Loucy (cell line): ENCODE results near the gene PADI1.
A peak's percentile ranks its signal among the peaks of the same experiment; 100 is the strongest.

Source experiments
- H2AFZ ChIP-seq: fragments of 200-600 bp; sonication (generic); 2 replicates; pipeline ENCODE4 v1.6.0; 2016; ENCODE audit warnings: antibody characterized with exemption, mild to moderate bottlenecking, low read length, moderate library complexity
- H3F3A ChIP-seq: fragments of 200-600 bp; 2 replicates; pipeline ENCODE4 v1.6.0; 2016; ENCODE audit warnings: antibody characterized with exemption, low read depth, mild to moderate bottlenecking
- H3K27me3 ChIP-seq: fragments of 200-600 bp; sonication (generic); 2 replicates; pipeline ENCODE4 v1.6.1; 2014; ENCODE audit warnings: low read length, mild to moderate bottlenecking; ENCODE audit not compliant: insufficient read depth, poor library complexity, severe bottlenecking
- H3K36me3 ChIP-seq: fragments of 200-600 bp; sonication (generic); 2 replicates; pipeline ENCODE4 v1.6.1; 2016; ENCODE audit warnings: low read length; ENCODE audit not compliant: insufficient read depth
- H3K4me1 ChIP-seq: fragments of 200-600 bp; sonication (generic); 2 replicates; pipeline ENCODE4 v1.5.1; 2014; ENCODE audit warnings: low read length, mild to moderate bottlenecking; ENCODE audit not compliant: insufficient read depth, poor library complexity, severe bottlenecking
- H3K4me2 ChIP-seq: fragments of 200-600 bp; sonication (generic); 2 replicates; pipeline ENCODE4 v1.6.0; 2014; ENCODE audit warnings: antibody characterized with exemption, low read length, low read depth, mild to moderate bottlenecking; ENCODE audit not compliant: poor library complexity, severe bottlenecking
- H3K4me3 ChIP-seq: fragments of 200-600 bp; sonication (generic); 2 replicates; pipeline ENCODE4 v1.5.1; 2014; ENCODE audit warnings: low read length, mild to moderate bottlenecking, mixed read lengths; ENCODE audit not compliant: poor library complexity, severe bottlenecking
- H3K79me2 ChIP-seq: fragments of 200-600 bp; sonication (generic); 2 replicates; pipeline ENCODE4 v1.6.1; 2014; ENCODE audit warnings: low read length; ENCODE audit not compliant: insufficient read depth
- H3K9ac ChIP-seq: fragments of 200-600 bp; sonication (generic); 2 replicates; pipeline ENCODE4 v1.6.0; 2014; ENCODE audit warnings: mild to moderate bottlenecking, low read depth, low read length, moderate library complexity; ENCODE audit not compliant: poor library complexity, severe bottlenecking
- H3K9me2 ChIP-seq: fragments of 200-600 bp; sonication (generic); replicated peaks from 2 replicates; pipeline ENCODE4 v1.6.1; 2016; ENCODE audit warnings: low read depth, low read length, mixed read lengths
- H3K9me3 ChIP-seq: fragments of 200-600 bp; sonication (generic); 2 replicates; pipeline ENCODE4 v1.6.1; 2014; ENCODE audit warnings: mild to moderate bottlenecking, antibody characterized with exemption, low read length, low read depth; ENCODE audit not compliant: insufficient read depth
- H4K20me1 ChIP-seq: fragments of 200-600 bp; sonication (generic); 2 replicates; pipeline ENCODE4 v1.6.0; 2014; ENCODE audit warnings: antibody characterized with exemption, low read length, mild to moderate bottlenecking; ENCODE audit not compliant: insufficient read depth, poor library complexity, severe bottlenecking
- EZH2phosphoT487 ChIP-seq: fragments of 200-600 bp; IDR thresholded peaks from 2 replicates; pipeline ENCODE4 v1.6.1; 2018; ENCODE audit warnings: antibody characterized with exemption, mild to moderate bottlenecking, moderate library complexity, borderline replicate concordance
- TF ChIP-seq, protein P1 (sequence below): fragments of 200-600 bp; sonication (generic); conservative IDR thresholded peaks from 2 replicates; pipeline ENCODE4 v1.5.1; 2014; ENCODE audit warnings: mild to moderate bottlenecking, antibody characterized with exemption, low read length

PADI1 gene

DNA sequence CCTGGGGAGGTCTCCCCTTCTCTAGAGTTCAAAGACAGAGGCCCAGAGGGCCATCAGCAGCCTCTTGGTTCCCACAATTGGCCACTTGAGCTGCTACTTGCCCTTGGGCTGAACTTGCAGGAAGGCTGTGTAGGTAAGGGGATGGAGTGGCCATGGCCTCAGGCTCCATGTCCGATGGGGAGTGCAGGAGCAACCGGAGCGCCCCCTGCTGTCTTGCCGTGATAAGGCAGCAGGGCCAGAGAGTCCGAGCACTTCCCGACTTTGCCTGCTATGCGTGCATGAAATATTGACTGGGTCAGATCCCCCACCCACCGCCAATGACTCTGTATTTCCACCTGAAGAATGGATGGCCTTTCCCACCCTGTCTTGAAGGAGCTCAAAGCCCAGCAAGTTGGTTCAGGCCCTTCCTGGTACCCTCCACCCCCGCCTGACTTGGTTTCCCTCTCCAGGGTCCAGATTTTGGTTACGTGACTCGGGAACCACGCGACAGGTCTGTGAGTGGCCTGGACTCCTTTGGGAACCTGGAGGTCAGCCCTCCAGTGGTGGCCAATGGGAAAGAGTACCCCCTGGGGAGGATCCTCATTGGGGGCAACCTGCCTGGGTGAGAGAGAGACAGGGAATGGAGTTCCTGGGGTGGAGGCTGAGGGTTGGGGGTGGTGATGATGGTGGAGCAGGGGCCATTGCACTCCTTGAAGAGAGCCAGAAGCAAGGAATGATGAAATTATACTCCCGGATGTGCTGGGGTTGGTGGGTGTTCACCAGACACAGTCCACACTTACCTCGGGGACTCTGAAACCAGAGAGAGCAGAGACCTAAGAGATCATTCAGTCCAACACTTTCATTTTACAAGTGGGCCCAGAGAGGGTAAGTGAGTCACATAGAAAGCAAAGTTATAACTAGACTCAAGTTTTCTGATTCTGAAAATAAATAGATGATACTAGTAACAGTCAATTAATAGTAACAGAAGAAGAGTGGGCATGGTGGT, 69.5 kb downstream of the PADI1 start:
- Histone ChIP-seq H3K36me3 (no peaks in the 10 kb centered on the region), H4K20me1 (no peaks in the 10 kb centered on the region), H3K9me3 (no peaks in the 10 kb centered on the region), H3F3A (no peaks in the 10 kb centered on the region), H3K27me3 (no peaks in the 10 kb centered on the region), H2AFZ (peak overlapping the region; percentile 28; the same call in 1 of the 2 replicates), H3K4me1 (no peaks in the 10 kb centered on the region), H3K9ac (no peak overlapping the region), H3K4me2 (no peak overlapping the region), H3K9me2 (no peaks in the 10 kb centered on the region), H3K4me3 (no peak overlapping the region), H3K79me2 (no peaks in the 10 kb centered on the region)
- TF ChIP-seq, protein P1, sequence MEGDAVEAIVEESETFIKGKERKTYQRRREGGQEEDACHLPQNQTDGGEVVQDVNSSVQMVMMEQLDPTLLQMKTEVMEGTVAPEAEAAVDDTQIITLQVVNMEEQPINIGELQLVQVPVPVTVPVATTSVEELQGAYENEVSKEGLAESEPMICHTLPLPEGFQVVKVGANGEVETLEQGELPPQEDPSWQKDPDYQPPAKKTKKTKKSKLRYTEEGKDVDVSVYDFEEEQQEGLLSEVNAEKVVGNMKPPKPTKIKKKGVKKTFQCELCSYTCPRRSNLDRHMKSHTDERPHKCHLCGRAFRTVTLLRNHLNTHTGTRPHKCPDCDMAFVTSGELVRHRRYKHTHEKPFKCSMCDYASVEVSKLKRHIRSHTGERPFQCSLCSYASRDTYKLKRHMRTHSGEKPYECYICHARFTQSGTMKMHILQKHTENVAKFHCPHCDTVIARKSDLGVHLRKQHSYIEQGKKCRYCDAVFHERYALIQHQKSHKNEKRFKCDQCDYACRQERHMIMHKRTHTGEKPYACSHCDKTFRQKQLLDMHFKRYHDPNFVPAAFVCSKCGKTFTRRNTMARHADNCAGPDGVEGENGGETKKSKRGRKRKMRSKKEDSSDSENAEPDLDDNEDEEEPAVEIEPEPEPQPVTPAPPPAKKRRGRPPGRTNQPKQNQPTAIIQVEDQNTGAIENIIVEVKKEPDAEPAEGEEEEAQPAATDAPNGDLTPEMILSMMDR = peak; percentile 86
- TF ChIP-seq EZH2phosphoT487 = no peak

DNA sequence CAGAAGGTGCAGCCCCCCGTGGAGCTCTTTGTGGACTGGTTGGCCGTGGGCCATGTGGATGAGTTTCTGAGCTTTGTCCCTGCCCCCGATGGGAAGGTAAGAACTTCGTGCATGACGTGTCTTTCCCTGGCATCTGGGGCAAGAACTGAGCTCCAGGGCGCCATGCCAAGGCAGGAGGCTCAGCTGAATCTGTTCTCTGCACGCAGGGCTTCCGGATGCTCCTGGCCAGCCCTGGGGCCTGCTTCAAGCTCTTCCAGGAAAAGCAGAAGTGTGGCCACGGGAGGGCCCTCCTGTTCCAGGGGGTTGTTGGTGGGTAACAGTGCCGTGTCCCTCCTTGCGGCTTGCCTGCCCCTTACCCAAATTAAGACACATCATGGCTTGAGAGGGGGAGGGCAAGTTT, 71.6 kb downstream of the PADI1 start:
- Histone ChIP-seq H3K9ac (no peak overlapping the region), H3K36me3 (no peaks in the 10 kb centered on the region), H3K4me1 (no peaks in the 10 kb centered on the region), H3K79me2 (no peaks in the 10 kb centered on the region), H3K4me2 (no peak overlapping the region), H3K9me2 (no peaks in the 10 kb centered on the region), H3K9me3 (no peaks in the 10 kb centered on the region), H3K4me3 (no peak overlapping the region), H3K27me3 (no peaks in the 10 kb centered on the region), H2AFZ (no peak overlapping the region), H3F3A (no peaks in the 10 kb centered on the region), H4K20me1 (no peaks in the 10 kb centered on the region)
- TF ChIP-seq, protein P1 = no peak
- no peak for TF ChIP-seq EZH2phosphoT487

DNA sequence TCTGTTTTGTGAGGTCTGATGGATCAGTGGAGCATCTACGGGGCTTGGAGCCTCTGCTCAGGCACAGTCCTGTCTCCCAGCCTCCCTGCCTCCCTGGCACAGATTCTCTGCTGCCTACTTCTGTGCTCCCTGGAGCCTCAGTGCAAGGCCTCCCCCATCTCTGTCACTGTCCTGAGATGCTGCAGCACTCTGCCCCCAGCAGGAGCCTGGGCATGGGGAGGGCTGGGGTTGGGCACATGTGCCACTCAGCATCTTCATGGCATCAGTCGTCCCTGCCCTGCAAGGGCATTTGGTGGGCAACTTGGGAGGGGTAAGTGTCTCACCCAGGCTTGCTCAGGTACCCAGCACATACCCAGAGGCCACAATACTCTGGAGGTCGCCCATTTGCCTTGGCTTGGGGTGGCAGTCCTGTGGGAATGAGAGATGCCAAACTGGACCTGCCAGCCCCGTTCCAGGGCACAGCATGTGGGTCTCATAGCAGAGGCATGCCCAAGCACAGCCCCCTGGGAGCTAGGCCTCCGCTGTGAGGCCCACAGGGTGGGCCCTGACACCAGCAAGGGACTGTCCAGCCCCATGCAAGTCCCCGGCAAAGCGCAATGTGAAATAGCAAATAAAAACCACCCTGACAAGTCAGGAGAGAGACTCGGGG, 72.7 kb downstream of the PADI1 start:
- H3K9ac ChIP-seq = no peak overlapping the region
- H2AFZ ChIP-seq = no peak overlapping the region
- no peaks in the 10 kb centered on the region for H3K9me3 ChIP-seq
- H4K20me1 ChIP-seq = no peaks in the 10 kb centered on the region
- no peaks in the 10 kb centered on the region for H3F3A ChIP-seq
- H3K27me3 ChIP-seq = no peaks in the 10 kb centered on the region
- no peaks in the 10 kb centered on the region for H3K9me2 ChIP-seq
- no peaks in the 10 kb centered on the region for H3K79me2 ChIP-seq
- H3K4me2 ChIP-seq = no peak overlapping the region
- H3K4me1 ChIP-seq = no peaks in the 10 kb centered on the region
- no peak overlapping the region for H3K4me3 ChIP-seq
- TF ChIP-seq, protein P1 = no peak
- TF ChIP-seq EZH2phosphoT487 = no peak
- no peaks in the 10 kb centered on the region for H3K36me3 ChIP-seq
